ENCODE measurements around the gene WWOX.

DNA sequence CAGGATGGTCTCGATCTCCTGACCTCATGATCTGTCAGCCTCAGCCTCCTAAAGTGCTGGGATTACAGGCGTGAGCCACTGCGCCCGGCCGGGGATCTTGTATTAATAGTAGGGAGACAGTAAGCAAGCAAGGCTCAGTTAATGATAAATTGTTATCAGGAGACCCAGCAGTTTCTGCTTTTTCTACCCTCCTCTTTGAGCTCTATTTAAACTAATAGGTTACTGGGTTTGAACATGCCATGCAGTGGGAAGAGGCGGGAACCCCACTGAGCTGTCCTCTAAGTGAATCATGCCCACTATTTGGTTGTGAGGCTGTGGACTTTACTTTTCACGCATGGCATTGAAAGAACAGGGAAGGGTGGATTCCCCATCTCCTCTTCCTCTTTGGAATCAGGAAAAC lies 223.9 kb downstream of the WWOX start:
- TF ChIP-seq, protein P1, sequence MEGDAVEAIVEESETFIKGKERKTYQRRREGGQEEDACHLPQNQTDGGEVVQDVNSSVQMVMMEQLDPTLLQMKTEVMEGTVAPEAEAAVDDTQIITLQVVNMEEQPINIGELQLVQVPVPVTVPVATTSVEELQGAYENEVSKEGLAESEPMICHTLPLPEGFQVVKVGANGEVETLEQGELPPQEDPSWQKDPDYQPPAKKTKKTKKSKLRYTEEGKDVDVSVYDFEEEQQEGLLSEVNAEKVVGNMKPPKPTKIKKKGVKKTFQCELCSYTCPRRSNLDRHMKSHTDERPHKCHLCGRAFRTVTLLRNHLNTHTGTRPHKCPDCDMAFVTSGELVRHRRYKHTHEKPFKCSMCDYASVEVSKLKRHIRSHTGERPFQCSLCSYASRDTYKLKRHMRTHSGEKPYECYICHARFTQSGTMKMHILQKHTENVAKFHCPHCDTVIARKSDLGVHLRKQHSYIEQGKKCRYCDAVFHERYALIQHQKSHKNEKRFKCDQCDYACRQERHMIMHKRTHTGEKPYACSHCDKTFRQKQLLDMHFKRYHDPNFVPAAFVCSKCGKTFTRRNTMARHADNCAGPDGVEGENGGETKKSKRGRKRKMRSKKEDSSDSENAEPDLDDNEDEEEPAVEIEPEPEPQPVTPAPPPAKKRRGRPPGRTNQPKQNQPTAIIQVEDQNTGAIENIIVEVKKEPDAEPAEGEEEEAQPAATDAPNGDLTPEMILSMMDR (conservative IDR thresholded peaks at IDR 0.05; ENCODE audit: low read depth, low read length), result no peak
- TF ChIP-seq NFE2L2 (IDR thresholded peaks at IDR 0.05; ENCODE audit: low read depth, low read length) (no peak), CEBPB (IDR thresholded peaks at IDR 0.05; ENCODE audit: low read depth, low read length) (no peak), FOS (IDR thresholded peaks at IDR 0.05; ENCODE audit: low read depth, low read length) (no peak), CHD1 (IDR thresholded peaks at IDR 0.05; ENCODE audit: low read depth, low read length) (no peak)
